OCI-LY1 (cell line): ENCODE results near the gene TBXAS1.

ENCODE experiments used
- H2AFZ ChIP-seq: fragments of 200-600 bp; sonication (generic), shearing (Covaris generic); 2 replicates; pipeline ENCODE4 v1.6.0; 2014; ENCODE audit warnings: antibody characterized with exemption, mild to moderate bottlenecking, low read length
- H3F3A ChIP-seq: fragments of 200-600 bp; sonication (generic), shearing (Covaris generic); 2 replicates; pipeline ENCODE4 v1.6.0; 2014; ENCODE audit warnings: mild to moderate bottlenecking, antibody characterized with exemption, low read length, moderate library complexity; ENCODE audit not compliant: insufficient read depth
- H3K27ac ChIP-seq: fragments of 200-600 bp; sonication (generic); 2 replicates; pipeline ENCODE4 v1.5.1; 2014; ENCODE audit warnings: low read length, mixed run types, mild to moderate bottlenecking, low read depth; ENCODE audit not compliant: poor library complexity, severe bottlenecking
- H3K27me3 ChIP-seq: fragments of 200-600 bp; sonication (generic); 2 replicates; pipeline ENCODE4 v1.6.0; 2014; ENCODE audit warnings: antibody characterized with exemption, mild to moderate bottlenecking, low read length, moderate library complexity; ENCODE audit not compliant: insufficient read depth
- H3K36me3 ChIP-seq: fragments of 200-600 bp; sonication (generic); 2 replicates; pipeline ENCODE4 v1.6.1; 2014; ENCODE audit warnings: mild to moderate bottlenecking, antibody characterized with exemption, low read length, moderate library complexity, mixed read lengths; ENCODE audit not compliant: insufficient read depth
- H3K4me1 ChIP-seq: fragments of 200-600 bp; sonication (generic); 2 replicates; pipeline ENCODE4 v1.5.1; 2014; ENCODE audit warnings: mild to moderate bottlenecking, low read length, moderate library complexity; ENCODE audit not compliant: insufficient read depth, severe bottlenecking
- H3K4me2 ChIP-seq: fragments of 200-600 bp; sonication (generic), shearing (Covaris generic); 2 replicates; pipeline ENCODE4 v1.6.1; 2014; ENCODE audit warnings: low read length
- H3K4me3 ChIP-seq: fragments of 200-600 bp; sonication (generic); 2 replicates; pipeline ENCODE4 v1.5.1; 2014; ENCODE audit warnings: low read length, low read depth, mild to moderate bottlenecking, mixed read lengths; ENCODE audit not compliant: poor library complexity, severe bottlenecking
- H3K79me2 ChIP-seq: fragments of 200-600 bp; shearing (Covaris generic); 2 replicates; pipeline ENCODE4 v1.6.1; 2016; ENCODE audit warnings: mixed run types, low read length, mixed read lengths; ENCODE audit not compliant: insufficient read depth
- H3K9ac ChIP-seq: fragments of 200-600 bp; sonication (generic), shearing (Covaris generic); 2 replicates; pipeline ENCODE4 v1.6.1; 2014; ENCODE audit warnings: mild to moderate bottlenecking, low read length, mixed read lengths
- H3K9me2 ChIP-seq: fragments of 200-600 bp; sonication (generic), shearing (Covaris generic); 2 replicates; pipeline ENCODE4 v1.6.1; 2014; ENCODE audit warnings: low read depth, mild to moderate bottlenecking, low read length, mixed read lengths
- H3K9me3 ChIP-seq: fragments of 200-600 bp; shearing (Covaris generic); 2 replicates; pipeline ENCODE4 v1.6.1; 2014; ENCODE audit warnings: low read length, mixed read lengths
- H4K20me1 ChIP-seq: fragments of 200-600 bp; sonication (generic), shearing (Covaris generic); 2 replicates; pipeline ENCODE4 v1.6.0; 2016; ENCODE audit warnings: mild to moderate bottlenecking, low read length; ENCODE audit not compliant: insufficient read depth
- EZH2 ChIP-seq: fragments of 200-600 bp; sonication (generic), shearing (Covaris generic); IDR thresholded peaks from 2 replicates; pipeline ENCODE4 v1.8.0; 2017; ENCODE audit warnings: borderline replicate concordance, mixed run types, mild to moderate bottlenecking, antibody characterized with exemption, low read length, moderate library complexity, mixed read lengths
- TF ChIP-seq, protein P1 (sequence below): fragments of 200-600 bp; sonication (generic), shearing (Covaris generic); IDR thresholded peaks from 2 replicates; pipeline ENCODE4 v1.5.1; 2017; ENCODE audit warnings: mild to moderate bottlenecking, antibody characterized with exemption, low read length, moderate library complexity, mixed read lengths

TBXAS1 gene

DNA sequence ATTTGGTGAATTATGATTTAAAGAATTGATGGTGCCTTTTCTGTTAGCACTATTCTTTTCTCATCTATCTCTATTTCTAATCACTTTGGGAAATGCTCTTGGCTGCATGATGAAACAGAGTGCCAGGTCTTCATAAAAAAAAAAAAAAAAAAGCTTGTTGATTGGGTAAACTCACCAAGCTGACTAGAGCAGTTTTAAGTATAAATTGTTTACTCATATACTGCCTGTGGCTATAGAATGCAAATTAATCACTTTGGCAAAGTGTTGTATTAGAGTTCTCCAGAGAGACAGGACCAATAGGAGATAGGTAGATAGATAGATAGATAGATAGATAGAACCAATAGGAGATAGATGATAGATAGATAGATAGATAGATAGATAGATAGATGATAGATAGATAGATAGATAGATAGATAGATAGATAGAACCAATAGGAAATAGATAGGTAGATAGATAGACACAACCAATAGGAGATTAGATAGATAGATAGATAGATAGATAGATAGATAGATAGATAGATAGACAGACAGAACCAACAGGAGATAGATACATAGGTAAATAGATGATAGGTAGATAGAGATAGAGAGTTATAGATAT, 20.1 kb upstream of the TBXAS1 start:
- Histone ChIP-seq H3K79me2 (no peaks in the 10 kb centered on the region), H2AFZ (no peak overlapping the region), H3K36me3 (no peaks in the 10 kb centered on the region), H4K20me1 (no peaks in the 10 kb centered on the region), H3K27ac (no peak overlapping the region), H3K9ac (no peak overlapping the region), H3K4me3 (no peak overlapping the region), H3K9me3 (no peaks in the 10 kb centered on the region), H3F3A (no peaks in the 10 kb centered on the region), H3K9me2 (no peaks in the 10 kb centered on the region), H3K27me3 (no peaks in the 10 kb centered on the region), H3K4me1 (no peaks in the 10 kb centered on the region), H3K4me2 (no peak overlapping the region)
- TF ChIP-seq EZH2 = no peak
- TF ChIP-seq, protein P1, sequence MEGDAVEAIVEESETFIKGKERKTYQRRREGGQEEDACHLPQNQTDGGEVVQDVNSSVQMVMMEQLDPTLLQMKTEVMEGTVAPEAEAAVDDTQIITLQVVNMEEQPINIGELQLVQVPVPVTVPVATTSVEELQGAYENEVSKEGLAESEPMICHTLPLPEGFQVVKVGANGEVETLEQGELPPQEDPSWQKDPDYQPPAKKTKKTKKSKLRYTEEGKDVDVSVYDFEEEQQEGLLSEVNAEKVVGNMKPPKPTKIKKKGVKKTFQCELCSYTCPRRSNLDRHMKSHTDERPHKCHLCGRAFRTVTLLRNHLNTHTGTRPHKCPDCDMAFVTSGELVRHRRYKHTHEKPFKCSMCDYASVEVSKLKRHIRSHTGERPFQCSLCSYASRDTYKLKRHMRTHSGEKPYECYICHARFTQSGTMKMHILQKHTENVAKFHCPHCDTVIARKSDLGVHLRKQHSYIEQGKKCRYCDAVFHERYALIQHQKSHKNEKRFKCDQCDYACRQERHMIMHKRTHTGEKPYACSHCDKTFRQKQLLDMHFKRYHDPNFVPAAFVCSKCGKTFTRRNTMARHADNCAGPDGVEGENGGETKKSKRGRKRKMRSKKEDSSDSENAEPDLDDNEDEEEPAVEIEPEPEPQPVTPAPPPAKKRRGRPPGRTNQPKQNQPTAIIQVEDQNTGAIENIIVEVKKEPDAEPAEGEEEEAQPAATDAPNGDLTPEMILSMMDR = no peak

DNA sequence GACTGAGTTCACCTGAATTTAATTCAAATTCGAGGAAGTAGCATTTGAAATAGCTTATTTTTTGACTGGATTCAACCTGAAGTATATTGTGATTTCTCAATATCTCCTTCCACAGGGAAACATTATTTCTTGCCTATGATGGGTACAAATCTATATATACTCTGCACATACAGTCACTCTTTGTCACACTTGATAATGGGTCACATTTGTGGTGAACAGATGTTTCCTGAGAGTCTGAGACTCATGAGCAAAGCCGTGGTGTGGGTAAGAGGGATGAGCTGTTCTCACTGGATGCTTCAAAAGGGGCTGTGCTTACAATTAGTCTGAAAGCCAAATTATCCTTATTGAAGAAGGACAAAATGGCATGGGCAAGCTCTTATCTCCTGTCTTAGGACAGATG, 18.0 kb upstream of the TBXAS1 start:
- H3K9ac ChIP-seq = no peak overlapping the region

DNA sequence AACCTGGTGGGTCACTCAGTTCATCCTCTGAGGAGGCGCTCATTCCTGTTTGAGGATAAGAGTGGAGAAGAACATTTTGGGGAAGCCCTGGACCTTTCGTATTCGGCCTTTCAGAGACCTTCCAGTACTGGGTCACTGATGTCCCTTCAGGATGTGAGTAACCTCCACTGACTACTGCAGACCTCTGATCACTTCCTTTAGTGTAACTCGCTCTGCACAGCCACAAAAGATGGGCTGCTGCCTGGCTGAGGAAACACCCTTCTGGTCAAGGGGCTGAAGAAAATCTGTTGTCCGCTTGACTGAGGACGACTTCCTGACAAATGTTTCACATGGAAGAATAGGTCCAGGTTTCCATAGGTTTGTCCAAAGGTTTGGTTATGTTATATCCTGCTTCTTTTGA, 15.9 kb upstream of the TBXAS1 start:
- Histone ChIP-seq H3K79me2 (no peaks in the 10 kb centered on the region), H3K4me2 (no peak overlapping the region)

More for the DNA sequence above, 18.0 kb upstream of the TBXAS1 start:
- Histone ChIP-seq H3K4me3 (no peak overlapping the region), H3K9me3 (no peaks in the 10 kb centered on the region), H3K36me3 (no peaks in the 10 kb centered on the region), H3K4me1 (no peaks in the 10 kb centered on the region), H2AFZ (no peak overlapping the region), H3K79me2 (no peaks in the 10 kb centered on the region), H3K4me2 (no peak overlapping the region), H3K27me3 (no peaks in the 10 kb centered on the region), H3F3A (no peaks in the 10 kb centered on the region), H3K9me2 (no peaks in the 10 kb centered on the region), H4K20me1 (no peaks in the 10 kb centered on the region), H3K27ac (no peak overlapping the region)
- TF ChIP-seq, protein P1 = no peak
- no peak for TF ChIP-seq EZH2

More for the DNA sequence above, 15.9 kb upstream of the TBXAS1 start:
- Histone ChIP-seq H3K27ac (no peak overlapping the region), H3K9me2 (no peaks in the 10 kb centered on the region), H3K27me3 (no peaks in the 10 kb centered on the region; the same call in 1 of the 2 replicates), H3K4me3 (no peak overlapping the region), H3F3A (no peaks in the 10 kb centered on the region), H3K9ac (no peak overlapping the region), H3K4me1 (no peaks in the 10 kb centered on the region), H3K9me3 (no peaks in the 10 kb centered on the region), H4K20me1 (no peaks in the 10 kb centered on the region), H3K36me3 (no peaks in the 10 kb centered on the region), H2AFZ (no peak overlapping the region)
- no peak for TF ChIP-seq EZH2
- TF ChIP-seq, protein P1 = no peak
